Effector CD8-positive, alpha-beta T cell (primary cell): ENCODE data around the gene SERPINE2.

ENCODE experiments used
- DNase-seq: peaks from one replicate; lab custom pipeline; 2025; lab: John Stamatoyannopoulos, UW
- total RNA-seq, 4 experiments: gene quantifications; one replicate each; lab custom pipeline; 2026; lab: John Stamatoyannopoulos, UW

SERPINE2 gene
- 1.1 to 34.7 (median 2.1) reads per million in 4 experiments for total RNA-seq

- DNase-seq = peak; percentile 31
Measured at GRCh38 chr2:224039080-224039769, at the start of gene SERPINE2. Gene SERPINE2 (minus strand): TSS chr2:224039286. CDS start chr2:224001900, 37,386 bp downstream.

- DNase-seq = no peak
Measured at GRCh38 chr2:224086226-224086914, 47.3 kb upstream of the SERPINE2 start.

- no peak for DNase-seq
Measured at GRCh38 chr2:224085811-224086210, 46.7 kb upstream of the SERPINE2 start.

GRCh38 chr2:224085246-224085645 is 46.2 kb upstream of the SERPINE2 start:
- no peak for DNase-seq

- DNase-seq = no peak
Measured at GRCh38 chr2:224084266-224084892, 45.3 kb upstream of the SERPINE2 start.

GRCh38 chr2:224083638-224084037 is 44.6 kb upstream of the SERPINE2 start:
- DNase-seq = no peak

- DNase-seq = no peak
Measured at GRCh38 chr2:224078656-224079055, 39.6 kb upstream of the SERPINE2 start.

GRCh38 chr2:224077773-224078507 is 38.9 kb upstream of the SERPINE2 start:
- DNase-seq = no peak

GRCh38 chr2:224075588-224075987 is 36.5 kb upstream of the SERPINE2 start:
- DNase-seq = no peak

GRCh38 chr2:224073676-224074075 is 34.6 kb upstream of the SERPINE2 start:
- no peak for DNase-seq

GRCh38 chr2:224072541-224073188 is 33.6 kb upstream of the SERPINE2 start:
- DNase-seq = no peak

- DNase-seq = no peak
Measured at GRCh38 chr2:224069172-224069571, 30.1 kb upstream of the SERPINE2 start.

- no peak for DNase-seq
Measured at GRCh38 chr2:224063298-224063648, 24.2 kb upstream of the SERPINE2 start.

- no peak for DNase-seq
Measured at GRCh38 chr2:224062481-224063297, 23.6 kb upstream of the SERPINE2 start.

- no peak for DNase-seq
Measured at GRCh38 chr2:224060783-224061482, 21.8 kb upstream of the SERPINE2 start.

- no peak for DNase-seq
Measured at GRCh38 chr2:224059178-224059577, 20.1 kb upstream of the SERPINE2 start.

- DNase-seq = no peak
Measured at GRCh38 chr2:224058048-224058775, 19.1 kb upstream of the SERPINE2 start.

GRCh38 chr2:224056889-224057288 is 17.8 kb upstream of the SERPINE2 start:
- no peak for DNase-seq

GRCh38 chr2:224055101-224055500 is 16.0 kb upstream of the SERPINE2 start:
- no peak for DNase-seq

GRCh38 chr2:224046752-224047151 is 7.7 kb upstream of the SERPINE2 start:
- DNase-seq = no peak
